Suprapubic skin (tissue), 4 donors: ENCODE measurements around the gene ARHGAP30.

Experiments used
- CTCF ChIP-seq, 2 donors: fragments of 200-600 bp in 1 of 2; fragments of 450-650 bp in 1 of 2; sonication (generic) in 1 of 2; IDR thresholded peaks; one replicate each; pipeline ENCODE4 v1.5.1; 2016 to 2019; ENCODE audit warnings: antibody characterized with exemption in 2 of 2, mild to moderate bottlenecking in 1 of 2, moderate library complexity in 1 of 2
- EP300 ChIP-seq: sonication (generic); formaldehyde crosslinking; IDR thresholded peaks from one replicate; pipeline ENCODE4 v1.6.1; 2017; ENCODE audit warnings: antibody characterized with exemption
- POLR2AphosphoS5 ChIP-seq, 3 donors: sonication (generic); formaldehyde crosslinking; IDR thresholded peaks; one replicate each; pipeline ENCODE4 v1.6.1; 2017; ENCODE audit warnings: antibody characterized with exemption in 3 of 3

- TF ChIP-seq POLR2AphosphoS5 (IDR thresholded peaks at IDR 0.05) = no peak
- TF ChIP-seq EP300 = no peak
- no peak for TF ChIP-seq CTCF (IDR thresholded peaks at IDR 0.05)
These were observed 44.9 kb upstream of the ARHGAP30 start for GRCh38 chr1:161114556-161114955.
